ENCODE results near the gene RIPOR1.

The RIPOR1 gene

DNA sequence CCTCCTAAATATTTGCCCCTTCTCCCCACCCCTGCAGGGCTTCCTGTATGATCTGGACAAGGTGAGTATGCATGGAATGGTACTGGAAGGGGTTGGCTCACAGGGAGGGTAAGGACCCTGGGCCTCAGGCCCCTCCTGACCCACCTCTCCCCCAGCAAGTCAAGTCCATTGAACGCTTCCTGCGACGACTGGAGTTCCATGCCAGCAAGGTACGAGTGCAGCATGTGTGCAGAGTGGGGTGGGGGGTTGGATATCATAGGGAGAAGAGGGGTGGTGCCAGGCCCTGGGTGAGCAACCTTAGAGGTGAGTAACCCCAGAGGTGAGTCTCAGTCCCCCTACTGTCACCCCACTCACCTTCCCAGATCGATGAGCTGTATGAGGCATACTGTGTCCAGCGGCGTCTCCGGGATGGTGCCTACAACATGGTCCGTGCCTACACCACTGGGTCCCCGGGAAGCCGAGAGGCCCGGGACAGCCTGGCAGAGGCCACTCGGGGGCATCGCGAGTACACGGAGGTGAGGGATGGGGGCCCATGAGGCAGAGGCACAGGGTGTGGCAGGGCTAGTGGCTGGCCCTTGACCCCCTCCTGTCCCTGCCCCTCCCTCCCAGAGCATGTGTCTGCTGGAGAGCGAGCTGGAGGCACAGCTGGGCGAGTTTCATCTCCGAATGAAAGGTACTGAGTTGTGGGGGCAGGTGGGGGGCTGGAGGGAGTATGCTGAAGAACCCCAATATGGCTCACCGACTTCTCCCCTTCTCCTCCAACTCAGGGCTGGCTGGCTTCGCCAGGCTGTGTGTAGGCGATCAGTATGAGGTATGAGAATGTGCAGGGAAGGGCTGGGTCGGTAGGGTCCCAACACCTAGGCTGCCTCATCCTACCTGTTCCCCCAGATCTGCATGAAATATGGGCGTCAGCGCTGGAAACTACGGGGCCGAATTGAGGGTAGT lies 11.3 kb downstream of the RIPOR1 start:
- DNase-seq, result no peak

DNA sequence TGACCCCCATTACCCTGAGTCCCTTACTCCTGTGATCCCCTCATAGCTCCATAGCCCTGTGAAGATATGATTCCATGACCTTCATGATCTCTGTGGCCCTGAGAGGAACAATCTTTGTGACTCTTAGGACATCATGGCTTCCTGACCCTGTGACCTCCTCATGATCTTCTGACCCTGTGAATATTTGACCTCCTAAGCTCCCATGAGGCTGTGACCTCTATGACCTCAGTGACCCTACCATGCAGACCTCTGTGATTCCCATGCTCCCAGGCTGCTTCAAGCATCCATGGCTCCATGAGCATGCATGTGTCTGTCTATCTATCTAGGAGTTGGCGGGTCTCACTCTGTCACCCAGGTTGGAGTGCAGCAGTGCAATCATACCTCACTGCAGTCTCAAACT lies 12.1 kb downstream of the RIPOR1 start:
- no peak for DNase-seq

DNA sequence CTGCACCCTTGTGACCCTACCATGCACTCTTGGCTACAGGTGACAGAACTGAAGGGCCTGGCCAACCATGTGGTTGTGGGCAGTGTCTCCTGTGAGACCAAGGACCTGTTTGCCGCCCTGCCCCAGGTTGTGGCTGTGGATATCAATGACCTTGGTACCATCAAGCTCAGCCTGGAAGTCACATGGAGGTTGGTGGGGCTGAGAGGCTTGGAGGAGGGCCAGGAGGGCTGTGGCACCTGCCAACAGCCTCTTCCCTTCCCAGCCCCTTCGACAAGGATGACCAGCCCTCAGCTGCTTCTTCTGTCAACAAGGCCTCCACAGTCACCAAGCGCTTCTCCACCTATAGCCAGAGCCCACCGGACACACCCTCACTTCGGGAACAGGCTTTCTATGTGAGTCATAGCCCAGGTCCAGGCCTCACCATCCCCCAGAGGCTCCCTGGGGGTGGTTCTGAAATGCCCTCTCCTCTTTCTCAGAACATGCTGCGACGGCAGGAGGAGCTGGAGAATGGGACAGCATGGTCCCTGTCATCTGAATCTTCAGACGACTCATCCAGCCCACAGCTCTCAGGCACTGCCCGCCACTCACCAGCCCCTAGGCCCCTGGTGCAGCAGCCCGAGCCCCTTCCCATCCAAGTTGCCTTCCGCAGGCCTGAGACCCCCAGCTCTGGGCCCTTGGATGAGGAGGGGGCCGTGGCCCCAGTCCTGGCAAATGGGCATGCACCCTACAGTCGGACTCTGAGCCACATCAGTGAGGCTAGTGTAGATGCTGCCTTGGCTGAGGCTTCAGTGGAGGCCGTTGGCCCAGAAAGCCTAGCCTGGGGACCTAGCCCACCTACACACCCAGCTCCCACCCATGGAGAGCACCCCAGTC lies 13.0 kb downstream of the RIPOR1 start:
- no peak for DNase-seq

DNA sequence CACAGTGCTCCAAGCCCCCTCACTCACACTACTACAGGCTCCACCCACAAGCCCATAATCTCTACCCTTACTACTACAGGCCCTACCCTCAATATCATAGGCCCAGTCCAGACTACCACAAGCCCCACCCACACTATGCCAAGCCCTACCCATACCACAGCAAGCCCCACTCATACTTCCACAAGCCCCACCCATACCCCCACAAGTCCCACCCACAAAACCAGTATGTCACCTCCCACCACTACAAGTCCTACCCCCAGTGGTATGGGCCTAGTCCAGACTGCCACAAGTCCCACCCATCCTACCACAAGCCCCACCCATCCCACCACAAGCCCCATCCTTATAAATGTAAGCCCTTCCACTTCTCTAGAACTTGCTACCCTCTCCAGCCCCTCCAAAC lies 13.8 kb downstream of the RIPOR1 start:
- DNase-seq, result no peak

DNA sequence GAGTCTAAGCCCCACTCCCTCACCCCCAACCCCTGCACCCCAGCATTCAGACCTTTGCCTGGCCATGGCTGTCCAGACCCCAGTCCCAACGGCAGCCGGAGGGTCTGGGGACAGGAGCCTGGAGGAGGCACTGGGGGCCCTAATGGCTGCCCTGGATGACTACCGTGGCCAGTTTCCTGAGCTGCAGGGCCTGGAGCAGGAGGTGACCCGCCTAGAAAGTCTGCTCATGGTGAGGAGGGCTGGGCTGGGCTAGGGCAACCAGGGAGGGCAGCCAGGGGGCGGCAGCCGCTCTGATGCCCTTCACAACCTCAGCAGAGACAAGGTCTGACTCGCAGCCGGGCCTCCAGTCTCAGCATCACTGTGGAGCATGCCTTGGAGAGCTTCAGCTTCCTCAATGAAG lies 14.4 kb downstream of the RIPOR1 start:
- no peak for DNase-seq

DNA sequence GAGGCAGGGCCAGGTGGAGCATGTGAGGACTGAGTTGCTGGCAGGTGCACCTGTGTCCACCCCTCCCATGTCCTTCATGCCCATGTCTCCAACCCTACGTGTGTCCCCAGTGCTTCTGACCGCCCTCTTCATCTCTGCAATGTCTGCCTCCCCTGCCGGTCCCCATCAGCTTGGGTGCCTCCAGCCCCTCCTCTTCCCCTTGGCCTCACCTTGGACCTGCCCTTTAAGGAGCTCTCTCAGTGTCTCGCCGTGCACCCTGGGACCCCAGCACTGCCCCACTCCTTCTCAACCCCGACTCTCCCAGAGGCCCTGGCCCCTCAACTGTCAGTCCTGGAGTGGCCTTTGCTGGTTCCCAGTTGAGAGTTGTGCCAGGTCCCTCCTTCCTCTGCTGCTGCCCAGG lies 15.0 kb downstream of the RIPOR1 start:
- DNase-seq, result no peak

DNA sequence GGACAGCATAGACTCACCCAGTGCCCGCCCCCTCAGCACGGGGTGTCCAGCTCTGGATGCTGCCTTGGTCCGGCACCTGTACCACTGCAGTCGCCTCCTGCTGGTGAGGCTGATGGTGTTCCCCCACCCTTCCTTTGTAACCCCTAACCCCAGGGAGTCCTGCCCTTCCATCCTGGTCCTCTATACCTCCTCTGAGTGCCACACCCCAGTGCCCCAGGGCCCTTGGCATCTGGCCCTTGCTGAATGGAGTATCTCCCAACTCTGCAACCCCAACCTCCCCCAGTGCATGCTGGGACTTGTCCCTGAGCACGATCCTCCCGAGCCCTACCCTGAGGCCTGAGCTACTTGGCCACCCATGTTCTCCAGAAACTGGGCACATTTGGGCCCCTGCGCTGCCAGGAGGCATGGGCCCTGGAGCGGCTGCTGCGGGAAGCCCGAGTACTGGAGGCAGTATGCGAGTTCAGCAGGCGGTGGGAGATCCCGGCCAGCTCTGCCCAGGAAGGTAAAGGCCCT lies 15.8 kb downstream of the RIPOR1 start:
- no peak for DNase-seq

DNA sequence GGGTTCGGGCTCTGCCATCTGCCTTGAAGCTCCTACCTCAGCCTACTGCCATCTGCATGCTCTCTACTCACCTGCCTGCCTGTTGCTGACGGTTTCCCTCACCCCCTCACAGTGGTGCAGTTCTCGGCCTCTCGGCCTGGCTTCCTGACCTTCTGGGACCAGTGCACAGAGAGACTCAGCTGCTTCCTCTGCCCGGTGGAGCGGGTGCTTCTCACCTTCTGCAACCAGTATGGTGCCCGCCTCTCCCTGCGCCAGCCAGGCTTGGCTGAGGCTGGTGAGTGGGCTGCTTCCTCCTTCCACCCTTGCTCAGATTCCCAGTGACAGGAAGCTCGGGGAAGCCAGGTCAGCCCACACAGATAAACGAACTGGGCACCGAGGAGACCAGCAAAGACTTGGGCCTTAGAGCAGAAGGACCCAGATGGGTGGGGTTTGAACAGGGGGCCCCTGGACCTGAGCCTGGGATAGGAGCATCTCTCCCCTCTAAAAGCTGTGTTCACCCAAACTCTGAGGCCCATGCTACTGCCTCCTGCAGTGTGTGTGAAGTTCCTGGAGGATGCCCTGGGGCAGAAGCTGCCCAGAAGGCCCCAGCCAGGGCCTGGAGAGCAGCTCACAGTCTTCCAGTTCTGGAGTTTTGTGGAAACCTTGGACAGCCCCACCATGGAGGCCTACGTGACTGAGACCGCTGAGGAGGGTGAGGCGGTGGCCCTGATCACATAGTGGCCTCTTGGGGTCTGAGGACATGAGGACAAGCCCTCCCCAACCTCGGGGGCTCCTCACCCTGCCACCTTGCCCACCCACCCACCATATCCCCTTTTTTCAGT lies 16.4 kb downstream of the RIPOR1 start:
- DNase-seq, result no peak

DNA sequence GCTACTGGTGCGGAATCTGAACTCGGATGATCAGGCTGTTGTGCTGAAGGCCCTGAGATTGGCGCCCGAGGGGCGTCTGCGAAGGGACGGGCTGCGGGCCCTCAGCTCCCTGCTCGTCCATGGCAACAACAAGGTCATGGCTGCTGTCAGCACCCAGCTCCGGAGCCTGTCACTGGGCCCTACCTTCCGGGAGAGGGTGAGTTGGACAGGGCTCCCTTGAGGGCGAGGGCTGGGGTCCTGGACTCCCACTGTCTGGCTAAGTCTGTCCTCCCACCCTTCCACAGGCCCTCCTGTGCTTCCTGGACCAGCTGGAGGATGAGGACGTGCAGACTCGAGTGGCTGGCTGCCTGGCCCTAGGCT lies 17.0 kb downstream of the RIPOR1 start:
- no peak for DNase-seq

DNA sequence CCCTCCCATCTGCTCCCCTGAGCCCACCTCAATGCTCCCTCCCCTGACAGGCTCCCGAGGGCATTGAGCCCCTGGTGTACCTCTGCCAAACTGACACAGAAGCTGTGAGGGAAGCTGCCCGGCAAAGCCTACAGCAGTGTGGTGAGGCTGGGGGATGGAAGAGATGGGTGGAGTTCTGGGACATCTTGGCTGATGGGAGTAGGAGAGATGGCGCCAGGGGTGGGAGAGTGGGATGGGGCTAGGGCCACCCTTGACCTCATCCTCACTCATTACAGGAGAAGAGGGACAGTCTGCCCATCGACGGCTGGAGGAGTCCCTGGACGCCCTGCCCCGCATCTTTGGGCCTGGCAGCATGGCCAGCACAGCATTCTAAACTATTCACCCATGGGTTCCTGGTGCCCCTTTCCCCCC lies 17.5 kb downstream of the RIPOR1 start:
- DNase-seq, result no peak

DNA sequence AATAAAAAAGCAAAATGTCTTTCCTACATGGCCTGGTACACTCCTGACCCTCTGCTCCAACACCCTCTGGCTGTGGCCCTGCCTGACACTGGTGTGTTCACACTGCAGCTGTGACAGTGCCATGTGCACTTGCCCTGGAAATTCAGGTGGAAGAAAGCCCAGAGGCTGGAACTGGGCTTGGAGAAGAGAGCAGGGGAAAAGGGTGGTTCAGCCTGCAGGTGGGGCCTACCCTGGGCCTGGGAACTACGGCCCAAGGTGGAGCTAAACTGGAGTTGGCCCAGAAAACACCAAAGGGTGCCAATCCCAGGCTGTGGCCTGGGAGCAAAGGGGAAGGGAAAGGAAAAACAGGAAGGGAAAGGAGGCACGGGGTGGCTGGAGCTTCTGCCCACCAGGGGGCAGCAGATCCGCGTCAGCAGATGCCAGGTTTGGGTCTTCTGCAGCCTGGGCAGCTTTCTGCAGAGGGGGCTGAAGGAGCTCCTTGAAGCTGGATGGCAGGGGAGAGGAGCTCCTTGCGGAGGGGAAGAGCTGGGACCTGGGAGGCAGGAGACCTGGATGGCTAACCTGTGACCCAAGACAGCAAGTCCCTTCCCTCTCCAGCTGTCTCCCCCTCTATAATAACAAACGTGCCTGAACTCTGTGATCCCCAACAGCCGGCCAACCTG lies 18.3 kb downstream of the RIPOR1 start:
- DNase-seq, result peak; percentile 76

DNA sequence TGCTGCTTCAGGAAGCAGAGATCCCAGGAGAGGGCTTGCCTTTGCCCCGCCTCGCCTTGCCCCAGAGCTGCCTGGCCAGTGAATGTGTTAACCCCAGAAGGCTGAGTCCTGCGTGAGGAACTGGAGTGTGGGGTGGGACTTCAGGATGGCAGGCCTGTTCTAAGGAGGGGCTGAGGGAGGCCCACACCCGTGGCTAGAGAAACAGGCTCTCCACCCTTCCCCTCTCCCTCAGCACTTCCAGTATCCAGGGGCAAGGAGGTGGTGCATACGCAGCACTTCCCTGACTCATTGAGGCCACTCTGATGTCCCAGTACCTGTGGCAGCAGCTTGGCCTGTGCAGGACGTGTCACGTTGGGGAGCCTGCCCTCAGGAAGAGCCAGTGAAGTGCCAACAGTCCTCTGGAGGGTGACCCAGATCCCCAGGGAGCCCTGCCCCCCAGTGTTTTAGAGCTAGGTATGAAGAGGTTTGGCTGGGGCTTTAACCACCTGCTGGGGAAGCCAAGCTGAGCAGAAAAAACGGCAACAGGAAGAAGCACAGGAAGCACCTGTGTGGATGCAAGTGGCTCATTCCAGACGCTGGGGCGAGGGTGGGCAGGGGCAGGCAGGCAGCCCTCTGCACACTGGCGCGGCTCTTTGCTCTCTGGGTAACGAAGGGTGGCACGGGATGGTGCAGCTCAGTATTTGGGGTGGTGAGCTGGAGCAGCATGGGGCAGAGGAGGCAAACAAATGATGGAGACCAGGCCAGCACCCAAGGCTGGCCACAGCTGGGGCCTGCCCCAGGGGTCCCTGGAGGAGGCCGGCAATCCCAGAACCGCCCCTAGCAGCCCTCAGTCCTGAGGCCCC lies 19.0 kb downstream of the RIPOR1 start:
- DNase-seq, result no peak

DNA sequence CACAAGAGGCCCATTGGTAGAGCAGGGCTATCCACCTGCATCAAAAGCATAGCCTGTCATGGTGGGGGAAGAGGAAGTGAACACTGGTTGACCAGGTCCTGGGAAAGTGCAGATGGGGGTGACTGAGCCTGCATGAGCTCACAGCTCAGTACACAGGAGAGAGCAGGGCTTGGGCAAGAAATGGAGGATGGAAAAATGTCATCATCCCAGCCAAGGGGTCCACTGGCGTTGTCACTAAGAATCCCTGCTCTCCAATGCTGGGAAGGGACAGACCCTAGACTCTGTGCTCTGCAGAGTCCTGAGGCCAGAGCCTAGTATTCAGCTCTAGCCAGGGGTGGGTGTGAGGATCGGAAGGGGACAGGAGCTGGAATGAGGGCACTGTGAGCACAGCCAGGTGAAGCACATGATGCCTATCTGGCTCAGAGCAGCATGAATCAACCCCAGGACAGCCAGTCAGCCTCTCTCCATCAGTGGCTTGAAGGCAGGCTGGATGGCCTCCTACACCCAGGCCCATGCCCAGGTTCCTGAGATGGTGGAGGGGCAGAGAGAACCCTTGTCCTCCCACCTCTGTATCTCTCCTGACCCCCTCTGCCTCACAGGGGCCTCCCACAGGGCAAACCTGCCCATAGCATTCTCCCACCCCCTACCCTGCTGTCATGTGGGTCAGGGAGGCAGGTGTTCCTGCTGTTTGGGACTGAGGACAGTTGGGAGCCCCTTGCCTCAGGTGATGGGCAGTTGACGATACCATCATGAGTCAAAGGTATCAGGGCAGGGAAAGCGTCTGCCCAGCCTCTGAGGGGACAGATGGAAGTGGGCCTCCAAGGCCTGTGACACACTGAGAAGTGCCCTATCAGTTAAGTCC lies 19.9 kb downstream of the RIPOR1 start:
- DNase-seq, result no peak

DNA sequence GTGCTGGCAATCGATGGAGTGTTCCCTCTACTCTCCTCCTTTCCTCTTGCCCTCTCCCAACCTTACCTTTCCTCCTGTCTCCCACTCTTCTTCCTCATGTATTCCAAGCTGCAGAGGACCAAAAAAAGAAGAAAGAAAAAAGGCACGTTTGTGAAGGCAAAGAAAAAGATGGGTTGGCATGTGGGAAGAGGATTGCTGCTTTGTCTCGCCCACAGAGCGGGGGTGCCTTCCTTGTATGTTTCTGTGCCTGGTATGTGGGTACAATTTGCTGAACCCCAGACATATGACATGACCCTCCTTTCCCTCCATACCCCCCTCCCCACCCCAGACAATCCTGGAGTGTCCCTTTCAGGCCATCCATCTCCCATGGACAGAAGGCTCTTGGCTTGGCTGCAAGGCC lies 20.6 kb downstream of the RIPOR1 start:
- DNase-seq, result no peak

DNA sequence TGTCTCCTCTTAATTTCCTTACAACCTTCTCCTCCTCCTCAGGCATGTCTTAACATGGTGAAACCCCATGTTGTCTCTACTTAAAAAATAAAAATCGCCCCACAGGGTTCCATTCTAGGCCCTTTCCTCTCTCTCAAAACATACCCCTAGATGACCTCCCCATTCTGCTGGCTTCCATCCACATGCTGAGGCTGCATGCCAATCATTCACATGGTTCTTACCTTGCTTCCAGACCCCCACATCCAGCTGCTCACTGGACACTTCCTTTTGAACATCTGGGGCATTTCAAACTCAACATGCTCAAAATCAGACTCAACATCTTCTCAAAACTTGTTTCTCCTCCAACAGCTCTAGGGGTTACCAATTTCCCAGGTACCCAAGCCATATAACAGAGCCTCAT lies 21.3 kb downstream of the RIPOR1 start:
- DNase-seq, result no peak

DNA sequence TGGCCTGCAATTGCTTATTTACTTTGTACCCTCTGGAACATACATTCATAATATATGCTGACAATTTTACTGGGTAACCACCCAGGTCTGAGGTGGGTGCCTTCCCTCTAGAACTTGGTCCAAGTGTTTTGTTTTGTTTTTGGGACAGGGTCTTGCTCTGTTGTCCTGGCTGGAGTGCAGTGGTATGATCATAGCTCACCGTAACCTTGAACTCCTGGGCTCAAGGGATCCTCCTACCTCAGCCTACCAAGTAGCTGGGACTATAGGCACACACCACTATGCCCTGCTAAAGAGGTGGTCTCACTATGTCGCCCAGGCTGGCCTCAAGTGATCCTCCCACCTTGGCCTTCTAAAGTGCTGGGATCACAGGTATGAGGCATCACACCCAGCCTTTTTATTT lies 22.5 kb downstream of the RIPOR1 start:
- DNase-seq, result no peak

DNA sequence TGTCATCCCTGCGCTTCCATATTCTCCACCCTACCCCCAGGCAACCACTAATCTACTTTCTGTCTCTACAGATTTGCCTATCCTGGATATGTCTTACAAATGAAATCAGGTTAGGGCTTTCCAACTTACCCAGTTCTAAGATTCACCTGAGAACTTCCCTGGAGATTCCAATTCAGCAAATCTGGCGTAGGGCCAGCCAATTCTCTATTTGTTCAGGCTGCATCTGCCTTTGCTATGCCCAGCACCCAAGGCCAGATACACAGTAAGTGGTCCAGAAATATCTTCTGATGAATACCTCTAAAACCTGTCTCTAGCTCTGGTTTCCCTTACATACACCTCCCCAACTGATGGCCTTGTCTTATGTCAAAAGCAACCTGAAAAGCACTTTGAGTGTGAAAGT lies 23.3 kb downstream of the RIPOR1 start:
- no peak for DNase-seq

DNA sequence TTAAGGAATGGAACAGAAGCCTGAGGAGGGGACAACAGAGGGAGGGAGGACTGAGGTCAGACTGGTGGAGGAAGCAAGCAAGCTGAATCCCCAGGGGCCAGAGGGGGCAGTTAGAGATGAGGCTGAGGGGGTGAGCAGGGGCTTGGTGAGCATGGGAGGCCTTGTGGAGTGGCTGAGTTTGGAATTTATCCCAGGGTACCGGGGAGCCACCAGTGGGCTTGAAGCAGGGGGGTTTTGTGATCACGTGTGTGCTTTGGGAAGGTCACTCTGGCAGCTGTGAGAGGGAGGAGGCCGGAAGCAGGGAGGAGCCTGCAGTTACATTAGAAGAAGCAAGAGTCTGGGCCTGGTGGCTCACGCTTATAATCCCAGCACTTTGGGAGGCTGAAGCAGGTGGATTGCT lies 23.8 kb downstream of the RIPOR1 start:
- DNase-seq, result no peak

DNA sequence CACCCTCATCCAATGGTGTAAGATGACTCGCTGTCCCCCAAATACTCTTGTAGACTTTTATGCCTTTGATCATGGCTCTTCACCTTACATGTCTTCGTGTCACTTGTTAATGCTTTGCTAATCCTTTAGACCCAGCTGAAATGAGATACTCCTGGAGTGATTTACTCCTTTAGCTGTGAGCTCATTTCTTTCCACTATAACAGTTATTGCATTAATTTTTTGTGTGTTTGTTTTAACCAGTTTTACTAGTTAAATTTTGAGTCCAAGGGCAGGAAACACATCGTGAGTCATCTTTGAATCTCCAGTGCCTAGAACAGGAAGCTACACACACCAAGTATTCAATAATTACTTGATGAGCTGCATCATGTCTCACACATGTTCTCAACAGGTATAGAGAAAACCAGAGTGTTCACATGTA lies 27.2 kb downstream of the RIPOR1 start:
- DNase-seq, result no peak

DNA sequence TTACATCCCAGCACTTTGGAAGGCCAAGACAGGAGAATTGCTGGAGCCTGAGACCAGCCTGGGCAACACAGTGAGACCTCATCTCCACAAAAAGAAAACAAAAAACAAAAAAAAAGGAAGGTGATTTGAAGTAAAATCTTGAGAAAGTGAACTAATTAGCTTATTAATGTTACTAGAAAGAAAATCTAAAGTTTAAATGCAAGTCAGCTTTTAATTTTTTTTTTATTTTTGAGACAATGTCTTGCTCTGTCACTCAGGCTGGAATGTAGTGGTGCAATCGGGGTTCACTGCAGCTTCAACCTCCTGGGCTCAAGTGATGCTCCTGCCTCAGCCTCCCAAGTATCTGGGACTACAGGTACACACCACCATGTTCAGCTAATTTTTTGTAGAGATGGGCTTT lies 30.2 kb downstream of the RIPOR1 start:
- DNase-seq, result no peak
